Ovary (tissue), 3 donors: Measurements from ENCODE around the gene BMPER.

Experiments
- EP300 ChIP-seq: sonication (generic); formaldehyde crosslinking; IDR thresholded peaks from one replicate; pipeline ENCODE4 v1.6.1; 2017; ENCODE audit warnings: antibody characterized with exemption
- POLR2A ChIP-seq: fragments of 450-650 bp; IDR thresholded peaks from one replicate; pipeline ENCODE4 v1.6.1; 2017; ENCODE audit warnings: antibody characterized with exemption, mild to moderate bottlenecking, moderate library complexity
- TF ChIP-seq, protein P1 (sequence below), 3 donors: fragments of 450-650 bp in 2 of 3; fragments of 200-600 bp in 1 of 3; IDR thresholded peaks; one replicate each; pipeline versions ENCODE4 v1.5.1 to v1.8.0; 2016 to 2022; ENCODE audit warnings: antibody characterized with exemption in 3 of 3, mild to moderate bottlenecking in 1 of 3
- donor health status: DM: no; HTN: no; CAD: no.

DNA sequence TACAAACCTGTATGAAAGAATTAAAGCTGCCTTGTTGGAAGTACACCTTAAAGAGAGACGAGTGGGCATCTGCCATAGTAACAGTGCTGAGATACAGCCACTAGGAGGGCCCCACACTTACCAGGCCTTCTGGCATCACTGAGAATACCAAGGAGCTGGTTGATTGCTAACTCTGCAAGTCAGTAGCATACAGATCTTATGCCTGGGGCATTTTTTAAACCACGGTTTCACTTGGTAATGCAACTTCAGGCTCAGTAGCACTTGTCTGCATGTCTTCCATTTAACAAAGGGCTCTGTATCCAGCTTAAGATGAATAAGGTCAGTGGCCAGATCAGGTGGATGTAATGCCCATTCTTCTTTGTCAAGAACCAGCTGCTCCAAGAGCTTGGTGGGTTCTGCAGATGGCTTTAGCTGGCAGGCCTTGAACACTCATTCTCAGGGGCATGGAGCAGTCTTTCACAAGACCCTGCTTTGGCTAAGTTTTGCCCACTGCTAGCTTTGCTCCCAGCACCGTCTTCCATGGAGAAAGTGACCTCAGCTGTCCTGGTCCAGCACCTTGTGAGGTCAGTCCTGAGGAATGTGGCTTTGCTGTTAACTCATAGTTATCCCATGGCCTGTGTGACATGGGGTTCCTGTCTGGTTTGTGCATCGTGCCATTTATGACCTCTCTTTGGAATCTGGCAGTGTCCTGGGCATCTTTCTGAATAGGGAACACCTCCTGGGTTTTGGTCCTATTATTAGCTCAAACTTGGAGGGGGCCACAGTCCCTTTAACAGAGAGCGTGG is 68.1 kb downstream of the BMPER start:
- TF ChIP-seq POLR2A, result no peak
- TF ChIP-seq, protein P1, sequence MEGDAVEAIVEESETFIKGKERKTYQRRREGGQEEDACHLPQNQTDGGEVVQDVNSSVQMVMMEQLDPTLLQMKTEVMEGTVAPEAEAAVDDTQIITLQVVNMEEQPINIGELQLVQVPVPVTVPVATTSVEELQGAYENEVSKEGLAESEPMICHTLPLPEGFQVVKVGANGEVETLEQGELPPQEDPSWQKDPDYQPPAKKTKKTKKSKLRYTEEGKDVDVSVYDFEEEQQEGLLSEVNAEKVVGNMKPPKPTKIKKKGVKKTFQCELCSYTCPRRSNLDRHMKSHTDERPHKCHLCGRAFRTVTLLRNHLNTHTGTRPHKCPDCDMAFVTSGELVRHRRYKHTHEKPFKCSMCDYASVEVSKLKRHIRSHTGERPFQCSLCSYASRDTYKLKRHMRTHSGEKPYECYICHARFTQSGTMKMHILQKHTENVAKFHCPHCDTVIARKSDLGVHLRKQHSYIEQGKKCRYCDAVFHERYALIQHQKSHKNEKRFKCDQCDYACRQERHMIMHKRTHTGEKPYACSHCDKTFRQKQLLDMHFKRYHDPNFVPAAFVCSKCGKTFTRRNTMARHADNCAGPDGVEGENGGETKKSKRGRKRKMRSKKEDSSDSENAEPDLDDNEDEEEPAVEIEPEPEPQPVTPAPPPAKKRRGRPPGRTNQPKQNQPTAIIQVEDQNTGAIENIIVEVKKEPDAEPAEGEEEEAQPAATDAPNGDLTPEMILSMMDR (IDR thresholded peaks at IDR 0.05), result no peak
- TF ChIP-seq EP300, result no peak
